AG04449 (cell line): ENCODE results near the gene KANSL2.
"Not testable (repeated sequence)": the region's sequence is repeated elsewhere in the genome, so short reads cannot be mapped to it uniquely, and the experiment has no call there.

Source experiments
- CTCF ChIA-PET: fragments of 350-600 bp; formaldehyde crosslinking; extraction: SDS; loops from one replicate; lab custom pipeline; 2021; ENCODE audit warnings: antibody characterized with exemption; lab: Yijun Ruan, JAX
- POLR2A ChIA-PET: fragments of 400-600, 350-600 bp; formaldehyde crosslinking; extraction: SDS; loops from one replicate; lab custom pipeline; 2020; ENCODE audit warnings: antibody characterized with exemption, inconsistent platforms; lab: Yijun Ruan, JAX
- DNase-seq: peaks from one replicate; pipeline ENCODE4 v3.0.0-alpha.2; 2010; ENCODE audit warnings: low read depth, low spot score
- H3K4me3 ChIP-seq: 2 replicates; pipeline ENCODE4 v1.5.1; 2011; ENCODE audit warnings: low read depth, mild to moderate bottlenecking, control low read depth, low read length
- CTCF ChIP-seq: IDR thresholded peaks from one replicate; pipeline ENCODE4 v1.5.1; 2011; ENCODE audit warnings: mild to moderate bottlenecking, moderate library complexity, low read length, control low read depth, inconsistent platforms; ENCODE audit not compliant: insufficient read depth; ENCODE audit errors: missing control alignments

KANSL2 gene

GRCh38 chr12:48640854-48641253, 41.2 kb downstream of the KANSL2 start:
- ChIA-PET CTCF (no interaction called here), POLR2A (no interaction called here)
- TF ChIP-seq CTCF: no peak
- no peak overlapping the region for H3K4me3 ChIP-seq
- no peak for DNase-seq

GRCh38 chr12:48640428-48640827, 41.6 kb downstream of the KANSL2 start:
- POLR2A ChIA-PET: no interaction called here

GRCh38 chr12:48631071-48631470, 51.0 kb downstream of the KANSL2 start:
- no peak for TF ChIP-seq CTCF
- POLR2A ChIA-PET: no interaction called here
- DNase-seq: no peak
- H3K4me3 ChIP-seq: no peak overlapping the region
- CTCF ChIA-PET: interaction anchor here (1.1 to 4.1 kb wide), 2 partner anchors 12 to 89 kb away, joined by 3 to 25 read pairs; no protein-coding TSS in a partner anchor

More at GRCh38 chr12:48640428-48640827, 41.6 kb downstream of the KANSL2 start:
- TF ChIP-seq CTCF: no peak
- DNase-seq: no peak
- CTCF ChIA-PET: no interaction called here
- no peak overlapping the region for H3K4me3 ChIP-seq

GRCh38 chr12:48630346-48630745, 51.7 kb downstream of the KANSL2 start:
- ChIA-PET POLR2A (no interaction called here), CTCF (interaction anchor here (2.7 kb wide), 1 partner anchor 11 kb away, joined by 15 read pairs; no protein-coding TSS in a partner anchor)
- TF ChIP-seq CTCF: no peak
- DNase-seq: no peak
- no peak overlapping the region for H3K4me3 ChIP-seq

GRCh38 chr12:48629541-48629940, 52.5 kb downstream of the KANSL2 start:
- POLR2A ChIA-PET: no interaction called here
- CTCF ChIA-PET: interaction anchor here (2.7 kb wide), 1 partner anchor 10 kb away, joined by 15 read pairs; no protein-coding TSS in a partner anchor
- TF ChIP-seq CTCF: no peak

GRCh38 chr12:48627556-48627955, 54.5 kb downstream of the KANSL2 start:
- CTCF ChIA-PET: interaction anchor here (2.0 to 2.7 kb wide), 2 partner anchors 8 to 9 kb away, joined by 7 to 15 read pairs; no protein-coding TSS in a partner anchor
- no peak for DNase-seq
- no peak overlapping the region for H3K4me3 ChIP-seq
- no peak for TF ChIP-seq CTCF
- POLR2A ChIA-PET: no interaction called here

More at GRCh38 chr12:48629541-48629940, 52.5 kb downstream of the KANSL2 start:
- H3K4me3 ChIP-seq: no peak overlapping the region
- DNase-seq: no peak

GRCh38 chr12:48622997-48623396, 59.0 kb downstream of the KANSL2 start:
- CTCF ChIA-PET: interaction anchor here (1.3 to 8.5 kb wide), 2 partner anchors 80 to 425 kb away, joined by 3 to 134 read pairs; no protein-coding TSS in a partner anchor
- H3K4me3 ChIP-seq, DNase-seq, POLR2A ChIA-PET: not testable (repeated sequence)
